GM21825 (cell line): ENCODE data around the gene TBC1D10B.
"Not testable (repeated sequence)": the region's sequence is repeated elsewhere in the genome, so short reads cannot be mapped to it uniquely, and the experiment has no call there.

Source experiments
- ATAC-seq: cut with Tn5 transposase; IDR thresholded peaks from one replicate; pipeline ENCODE4 v1.9.1; 2021; ENCODE audit warnings: mild to moderate bottlenecking, moderate library complexity; ENCODE audit not compliant: unreplicated experiment

Gene TBC1D10B

DNA sequence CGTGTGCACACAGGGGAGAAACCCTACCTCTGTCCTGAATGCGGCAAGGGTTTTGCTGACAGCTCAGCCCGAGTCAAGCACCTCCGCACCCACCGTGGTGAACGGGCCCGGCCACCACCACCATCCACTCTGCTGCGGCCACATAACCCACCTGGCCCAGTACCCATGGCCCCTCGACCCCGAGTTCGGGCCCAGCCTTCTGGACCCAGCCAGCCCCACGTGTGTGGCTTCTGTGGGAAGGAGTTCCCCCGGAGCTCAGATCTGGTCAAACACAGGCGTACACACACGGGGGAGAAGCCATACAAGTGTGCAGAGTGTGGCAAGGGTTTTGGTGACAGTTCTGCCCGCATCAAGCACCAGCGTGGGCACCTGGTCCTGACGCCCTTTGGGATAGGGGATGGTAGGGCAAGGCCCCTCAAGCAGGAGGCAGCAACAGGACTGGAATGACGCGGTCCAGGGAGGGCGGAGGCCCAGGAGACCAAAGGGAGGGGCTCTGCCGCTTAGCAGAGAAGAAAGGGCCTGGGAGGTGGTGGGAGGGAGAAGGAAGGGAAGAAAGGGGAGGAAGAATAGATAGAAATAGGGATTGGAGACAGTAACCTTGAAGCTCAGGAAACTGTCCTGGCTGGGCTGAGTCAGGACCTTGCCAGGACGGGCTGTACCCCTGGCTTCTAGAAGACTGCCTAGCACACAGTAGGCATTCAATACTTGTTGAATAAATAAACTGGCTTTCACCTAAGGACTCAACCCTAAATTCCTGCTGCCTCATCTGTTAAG is 28.6 kb upstream of the TBC1D10B start:
- no peak for ATAC-seq

DNA sequence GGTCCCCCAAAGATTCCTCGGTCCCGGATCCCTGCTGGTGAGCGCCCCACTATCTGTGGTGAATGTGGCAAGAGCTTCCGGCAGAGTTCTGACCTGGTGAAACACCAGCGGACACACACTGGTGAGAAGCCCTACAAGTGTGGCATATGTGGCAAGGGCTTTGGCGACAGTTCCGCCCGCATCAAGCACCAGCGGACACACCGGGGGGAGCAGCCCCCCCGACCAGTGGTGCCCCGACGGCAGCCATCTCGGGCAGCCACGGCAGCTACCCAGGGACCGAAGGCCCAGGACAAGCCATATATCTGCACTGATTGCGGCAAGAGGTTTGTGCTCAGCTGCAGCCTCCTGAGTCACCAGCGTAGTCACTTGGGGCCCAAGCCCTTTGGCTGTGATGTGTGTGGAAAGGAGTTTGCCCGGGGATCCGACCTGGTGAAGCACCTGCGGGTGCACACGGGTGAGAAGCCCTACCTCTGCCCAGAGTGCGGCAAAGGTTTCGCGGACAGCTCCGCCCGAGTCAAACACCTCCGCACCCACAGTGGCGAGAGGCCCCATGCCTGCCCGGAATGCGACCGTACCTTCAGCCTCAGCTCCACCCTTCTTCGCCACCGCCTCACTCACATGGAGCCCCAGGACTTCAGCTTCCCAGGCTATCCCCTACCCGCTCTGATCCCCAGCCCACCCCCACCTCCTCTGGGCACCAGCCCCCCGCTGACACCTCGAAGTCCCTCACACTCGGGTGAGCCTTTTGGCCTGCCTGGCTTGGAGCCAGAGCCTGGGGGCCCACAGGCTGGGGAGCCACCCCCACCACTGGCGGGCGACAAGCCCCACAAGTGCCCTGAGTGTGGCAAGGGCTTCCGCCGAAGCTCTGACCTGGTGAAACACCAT is 27.7 kb upstream of the TBC1D10B start:
- ATAC-seq = no peak

DNA sequence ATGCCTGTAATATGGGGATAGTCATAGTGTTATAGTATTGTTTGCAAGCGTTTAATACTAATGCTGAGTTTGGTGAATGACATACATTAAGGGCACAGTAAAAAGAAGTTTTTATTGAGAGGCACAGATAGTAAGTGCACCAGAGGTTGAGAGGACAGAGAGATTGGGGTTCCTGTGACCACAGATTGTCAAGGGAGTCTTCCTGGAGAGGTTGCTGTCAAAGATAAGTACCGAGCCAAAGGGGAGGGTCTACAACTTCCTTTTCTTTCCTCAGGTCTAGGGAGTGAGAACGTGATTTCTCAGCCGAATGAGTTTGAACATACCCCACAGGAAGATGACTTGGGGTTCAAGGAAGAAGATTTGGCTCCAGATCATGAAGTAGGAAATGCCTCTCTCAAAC is 26.8 kb upstream of the TBC1D10B start:
- no peak for ATAC-seq

DNA sequence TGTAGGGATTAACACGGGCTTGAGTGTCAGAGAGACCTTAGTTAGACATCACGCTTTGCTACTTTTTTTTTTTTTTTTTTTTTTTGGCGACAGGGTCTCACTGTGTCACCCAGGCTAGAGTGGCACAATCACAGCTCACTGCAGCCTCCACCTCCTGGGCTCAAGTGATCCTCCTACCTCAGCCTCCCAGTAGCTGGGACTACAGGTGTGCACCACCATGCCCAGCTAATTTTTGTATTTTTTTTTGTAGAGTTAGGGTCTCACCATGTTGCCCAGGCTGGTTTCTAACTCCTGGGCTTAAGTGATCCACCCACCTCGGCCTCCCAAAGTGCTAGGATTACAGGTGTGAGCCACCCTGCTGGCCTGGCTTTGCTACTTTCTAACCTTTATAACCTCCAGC is 26.3 kb upstream of the TBC1D10B start:
- not testable (repeated sequence) for ATAC-seq

DNA sequence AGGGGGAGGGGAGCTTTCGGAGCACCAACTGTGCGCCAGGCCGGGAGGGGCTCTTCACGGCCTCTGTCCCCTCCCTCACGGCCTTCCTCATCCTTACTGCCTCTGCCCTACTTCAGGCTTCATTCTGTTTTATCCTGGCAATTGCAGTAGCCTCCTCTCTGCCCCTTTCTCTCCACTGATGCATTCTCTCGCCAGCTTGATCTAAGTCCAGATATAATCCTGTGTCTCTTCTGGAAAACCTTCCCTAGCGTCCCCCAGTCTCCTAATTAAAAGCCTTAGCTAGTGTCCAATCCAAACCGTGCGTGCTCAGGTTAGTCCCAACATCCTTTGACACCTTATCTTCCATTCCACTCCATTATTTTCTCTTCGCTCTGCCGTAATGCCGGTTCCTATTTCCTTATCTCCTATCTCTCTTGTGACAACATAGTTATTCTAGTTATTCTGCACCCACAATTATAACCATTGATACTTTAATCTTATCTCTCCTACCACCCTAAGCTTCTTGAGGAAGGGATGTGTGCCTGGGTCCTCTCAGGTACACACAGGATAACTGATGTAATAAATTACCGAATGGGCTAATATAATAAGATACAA is 25.8 kb upstream of the TBC1D10B start:
- ATAC-seq = no peak

DNA sequence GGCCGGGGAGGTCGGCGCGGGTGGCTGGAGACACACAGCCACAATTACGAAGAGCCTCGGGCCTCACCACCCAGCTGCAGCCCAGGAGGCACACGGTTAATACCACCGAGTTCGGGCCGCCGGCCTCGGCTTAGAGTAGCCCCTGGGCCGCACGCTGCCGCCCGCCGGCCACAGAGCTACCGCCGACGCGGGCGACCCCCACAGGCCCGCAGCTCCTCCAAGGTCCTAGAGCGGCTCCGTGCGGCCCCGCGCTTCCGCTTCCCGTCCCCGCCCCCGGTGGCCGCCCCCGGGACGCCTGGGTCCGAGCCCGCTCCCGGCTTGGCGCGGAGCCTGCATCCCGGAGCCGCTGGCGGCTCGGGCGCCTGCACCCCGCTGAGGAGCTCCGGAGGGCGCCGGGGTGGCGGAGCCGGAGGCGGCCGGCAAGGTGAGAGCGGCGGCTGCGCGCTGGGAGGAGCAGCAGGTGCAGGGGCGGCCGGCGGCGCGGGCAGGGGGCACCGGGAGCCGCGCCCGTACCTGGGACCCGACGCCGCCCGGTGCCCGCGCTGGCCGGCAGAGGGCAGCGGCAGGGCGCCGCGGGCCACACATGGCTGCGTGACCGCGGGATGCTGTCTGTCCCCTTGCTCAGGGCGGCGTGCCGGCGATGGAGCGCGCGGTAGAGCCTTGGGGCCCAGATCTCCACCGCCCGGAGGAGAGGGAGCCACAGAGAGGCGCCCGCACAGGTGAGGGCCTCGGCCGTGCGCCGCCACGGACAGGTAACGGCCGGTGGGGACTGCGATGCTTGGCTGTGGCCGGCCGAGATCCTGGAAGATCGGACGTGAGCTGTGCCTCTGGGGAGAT is 25.1 kb upstream of the TBC1D10B start, which contains the start of gene ZNF48:
Gene ZNF48, plus strand, starts transcription at position 266 of the 837 bp plus-strand sequence. Its CDS starts 375 bp downstream, at position 641.
- ATAC-seq = peak; percentile 58

DNA sequence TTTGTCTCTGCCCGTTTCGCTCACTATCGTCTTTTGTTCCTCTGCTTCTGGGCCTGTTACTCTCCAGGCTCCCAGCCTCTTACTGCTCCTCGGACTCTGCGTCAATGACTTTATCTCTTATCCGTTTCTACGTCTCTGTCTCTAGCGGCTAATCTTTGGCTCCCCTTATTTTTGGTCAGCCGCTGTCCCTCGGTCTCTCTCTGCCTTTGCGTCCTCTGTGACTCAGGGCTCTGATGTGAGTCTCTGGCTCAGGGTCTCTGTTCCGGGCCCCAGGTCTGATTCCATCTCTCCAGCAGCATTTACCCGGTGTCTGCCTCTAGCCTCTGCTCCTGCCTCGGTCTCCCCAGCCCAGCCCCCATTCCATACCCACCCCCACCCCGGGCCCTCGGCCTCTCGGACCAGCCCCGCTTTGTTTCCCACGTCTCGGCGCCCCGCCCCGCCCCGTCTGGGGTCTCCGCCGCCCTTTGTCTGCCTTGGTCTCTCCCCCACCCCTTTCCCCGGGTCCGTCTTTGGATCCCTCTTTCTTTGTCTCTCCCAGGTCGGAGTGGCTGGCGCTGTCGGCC is 24.4 kb upstream of the TBC1D10B start:
- no peak for ATAC-seq

DNA sequence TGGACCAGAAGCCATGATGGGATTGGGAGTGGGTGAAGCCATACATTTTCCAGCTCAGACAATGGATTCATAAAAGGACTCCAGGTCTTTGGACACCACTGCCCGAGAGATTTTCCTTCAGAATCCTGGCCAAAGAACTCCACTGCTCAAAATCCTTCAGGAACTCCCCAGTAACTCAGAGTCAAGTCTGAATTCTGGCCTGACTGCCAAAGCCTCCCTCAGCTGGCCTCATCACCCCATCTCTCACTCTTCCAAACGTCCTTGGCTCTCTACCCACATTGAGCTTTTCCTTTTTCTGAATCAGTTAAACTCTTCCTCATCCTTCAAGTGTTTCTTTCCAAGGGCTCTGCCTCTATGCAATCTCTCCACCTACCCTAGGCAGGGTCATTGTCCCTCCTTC is 13.2 kb upstream of the TBC1D10B start:
- no peak for ATAC-seq

DNA sequence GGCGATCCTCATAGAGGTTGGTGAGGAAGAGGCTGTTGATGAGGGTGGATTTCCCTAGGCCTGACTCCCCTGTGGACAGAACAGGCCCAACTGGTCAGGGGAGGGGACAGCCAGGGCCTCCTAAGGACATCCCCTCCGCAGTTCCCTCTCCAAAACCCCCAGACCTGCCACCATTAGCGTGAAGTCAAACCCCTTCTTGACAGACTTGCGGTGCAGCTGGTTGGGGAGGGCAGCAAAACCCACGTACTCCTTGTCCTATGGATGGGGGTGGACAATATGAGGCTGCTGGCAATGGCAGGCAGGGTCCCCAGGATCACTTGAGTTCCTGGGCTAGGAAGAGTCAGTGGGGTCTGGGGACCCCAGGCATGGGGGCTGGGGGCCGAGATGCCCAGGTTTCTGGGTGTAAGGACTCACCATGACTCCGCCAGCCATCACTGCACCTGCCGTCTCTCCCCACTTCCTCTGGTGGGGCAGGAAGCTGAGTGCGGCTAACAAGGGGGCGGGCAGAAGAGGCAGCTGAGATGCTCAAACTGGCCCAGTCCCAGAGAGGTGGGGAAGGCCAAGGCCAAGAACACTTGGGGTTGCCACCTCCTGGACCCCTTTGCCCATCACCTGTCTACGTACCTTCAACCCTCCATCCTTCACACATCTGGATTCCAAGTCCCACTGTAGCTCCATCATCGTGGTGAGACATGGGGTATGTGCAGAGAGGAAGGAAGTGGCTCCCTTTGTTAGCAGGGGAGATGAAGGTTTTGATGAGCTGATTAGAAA is 12.0 kb upstream of the TBC1D10B start, which contains the start of gene SEPTIN1:
Gene SEPTIN1, minus strand, starts transcription at position 451 of the 771 bp plus-strand sequence. Its CDS starts 19 bp downstream, at position 432.
- ATAC-seq = no peak

DNA sequence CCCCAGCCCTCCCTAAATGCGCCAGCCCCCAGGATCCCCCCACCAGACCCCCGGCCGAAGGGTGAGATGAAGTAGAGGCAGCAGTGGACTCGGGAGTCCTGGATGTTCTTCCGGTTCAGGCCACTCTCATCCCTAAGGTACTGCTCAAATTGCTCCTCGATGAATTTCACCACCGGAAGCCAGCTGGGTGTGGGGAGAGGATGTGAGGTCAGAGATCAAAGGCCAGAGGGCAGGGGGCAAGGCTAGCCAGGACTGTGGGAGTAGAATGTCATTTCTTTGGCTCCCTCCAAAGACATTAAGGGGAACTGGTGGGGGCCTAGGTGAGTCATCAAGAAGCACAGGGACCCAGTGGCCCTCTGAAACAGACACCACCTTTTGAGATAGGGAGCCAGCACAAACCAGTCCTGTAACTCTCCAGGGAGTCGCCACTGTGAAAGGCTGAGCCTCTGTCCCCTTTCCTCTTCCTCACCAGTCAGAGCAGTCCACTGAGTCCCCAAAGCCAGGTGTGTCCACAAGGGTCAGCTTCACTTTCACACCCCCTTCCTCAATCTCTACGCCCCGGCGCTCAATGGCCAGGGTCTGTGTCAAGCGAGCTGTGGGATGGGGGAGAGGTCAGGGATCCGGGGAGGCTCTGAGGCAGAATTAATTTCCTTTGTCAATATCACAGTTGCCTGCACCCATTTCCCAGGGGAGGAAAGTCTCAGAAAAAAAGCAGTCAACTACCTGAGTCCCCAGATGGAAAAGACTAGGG is 11.2 kb upstream of the TBC1D10B start:
- ATAC-seq = no peak

DNA sequence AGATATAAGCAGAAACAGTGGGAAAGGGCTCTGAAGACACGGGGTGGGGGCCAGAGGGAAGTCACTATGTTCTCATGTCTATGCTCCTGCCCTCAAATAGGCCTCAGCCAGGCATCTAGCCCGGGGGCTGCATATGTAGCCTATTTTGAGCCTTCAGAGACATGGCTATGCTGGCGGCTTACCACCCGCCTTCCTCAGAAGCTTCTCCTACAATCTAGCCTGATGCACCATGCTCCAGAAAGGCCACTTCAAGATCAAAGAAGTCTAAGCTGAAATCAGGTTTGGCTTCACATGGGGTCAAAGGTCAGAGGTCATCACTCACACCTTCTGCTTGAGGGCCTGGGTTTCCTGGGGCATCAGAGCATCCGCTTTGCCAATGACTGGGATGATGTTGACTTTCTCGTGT is 10.5 kb upstream of the TBC1D10B start:
- ATAC-seq = no peak

DNA sequence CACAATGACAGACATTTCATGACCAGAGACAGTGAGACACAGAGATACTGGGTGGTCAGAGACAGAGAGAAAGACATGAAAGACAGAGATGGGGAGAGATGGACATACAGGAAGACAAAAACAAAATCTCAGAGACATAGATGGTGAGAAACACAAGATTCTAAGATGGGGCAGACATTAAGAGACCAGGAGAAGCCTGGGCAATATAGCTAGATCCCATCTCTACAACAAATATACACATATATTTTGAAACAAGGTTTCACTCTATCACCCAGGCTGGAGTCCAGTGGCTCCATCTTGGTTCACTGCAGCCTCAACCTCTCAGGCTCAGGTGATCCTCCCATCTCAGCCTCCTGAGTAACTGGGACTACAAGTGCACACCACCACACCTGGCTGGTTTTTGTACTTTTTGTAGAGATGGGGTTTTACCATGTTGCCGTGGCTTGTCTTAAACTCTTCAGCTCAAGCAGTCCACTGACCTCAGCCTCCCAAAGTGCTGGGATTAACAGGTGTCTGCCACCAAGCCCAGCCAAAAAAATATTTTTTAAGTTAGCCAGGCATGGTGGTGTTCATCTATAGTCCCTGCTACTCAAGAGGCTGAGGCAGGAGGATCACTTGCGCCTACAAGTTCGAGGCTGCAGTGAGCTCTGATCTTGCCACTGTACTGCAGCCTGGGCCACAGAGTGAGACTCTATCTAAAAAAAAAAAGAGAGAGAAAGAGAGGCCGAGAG is 9.9 kb upstream of the TBC1D10B start:
- ATAC-seq = no peak

DNA sequence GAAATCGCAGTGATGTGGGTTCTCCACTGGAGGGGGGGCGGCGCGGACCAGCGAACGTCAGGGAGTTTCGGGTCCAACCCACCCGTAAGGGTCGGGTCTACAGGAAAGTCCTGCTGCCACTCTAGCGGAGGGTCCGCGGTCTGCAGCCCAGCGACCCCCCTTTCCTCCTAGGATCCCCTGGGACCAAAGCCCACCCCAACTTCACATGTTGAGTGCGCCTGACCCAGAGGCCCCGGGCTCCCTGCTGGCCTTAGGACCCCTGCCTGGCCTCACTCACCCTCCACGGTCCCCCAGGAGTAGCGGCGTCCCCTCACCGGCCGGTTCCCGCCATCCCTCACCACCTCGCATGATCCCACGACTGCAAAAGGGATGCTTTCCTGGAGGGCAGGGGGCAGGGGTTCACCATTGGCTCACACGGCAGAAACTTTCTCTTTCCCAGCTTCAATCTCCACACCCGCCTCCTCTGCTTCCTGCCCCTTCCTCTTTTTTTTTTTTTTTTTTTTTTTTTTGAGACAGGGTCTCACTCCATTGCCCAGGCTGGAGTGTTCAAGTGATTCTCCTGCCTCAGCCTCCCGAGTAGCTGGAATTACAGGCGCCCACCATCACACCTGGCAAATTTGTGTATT is 9.0 kb upstream of the TBC1D10B start:
- no peak for ATAC-seq

DNA sequence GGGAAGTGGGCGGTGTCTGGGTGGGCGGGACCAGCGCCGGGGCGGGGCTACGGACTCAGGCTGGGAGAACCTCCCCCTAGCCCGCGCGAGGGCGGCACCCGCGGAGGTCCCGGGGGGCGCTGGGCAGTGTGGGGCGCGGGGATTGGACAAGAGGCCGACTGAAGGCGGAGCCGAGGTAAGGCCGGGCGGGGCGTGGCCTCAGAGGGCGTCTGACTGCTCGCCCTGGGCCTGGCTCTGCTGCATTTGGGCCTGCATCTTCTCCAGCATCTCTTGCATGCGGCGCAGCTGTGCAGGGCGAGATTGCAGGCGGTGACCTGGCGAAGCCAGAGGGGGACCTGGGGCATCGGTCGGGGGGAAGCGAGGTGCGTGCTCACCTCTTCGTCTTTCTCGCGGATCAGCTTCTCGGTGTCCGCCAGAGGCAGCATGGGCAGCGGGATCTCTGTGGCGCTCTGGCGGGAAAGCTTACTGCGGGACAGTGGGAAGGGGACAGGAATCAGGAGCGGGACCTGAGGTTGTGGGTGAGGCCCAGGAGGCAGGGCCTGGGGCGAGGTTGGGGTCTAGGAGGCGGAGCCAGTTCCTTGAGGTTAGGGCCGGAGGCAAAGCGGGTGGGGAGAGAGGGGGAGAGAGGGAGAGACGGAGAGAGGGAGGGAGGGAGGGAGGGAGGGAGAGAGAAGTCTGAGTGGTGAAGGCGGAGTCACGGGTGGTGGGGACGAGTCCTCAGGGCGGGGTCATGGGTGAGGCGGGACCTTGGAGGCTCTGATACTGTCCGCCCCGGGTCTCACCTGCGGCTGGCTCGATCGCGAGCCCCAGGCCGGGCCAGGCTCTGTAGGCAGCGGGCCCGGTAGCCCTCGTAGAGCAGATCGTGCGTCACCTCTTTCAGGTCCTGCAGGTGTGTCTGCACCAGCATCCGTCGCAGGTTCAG is 8.2 kb upstream of the TBC1D10B start:
- ATAC-seq = peak; percentile 84

DNA sequence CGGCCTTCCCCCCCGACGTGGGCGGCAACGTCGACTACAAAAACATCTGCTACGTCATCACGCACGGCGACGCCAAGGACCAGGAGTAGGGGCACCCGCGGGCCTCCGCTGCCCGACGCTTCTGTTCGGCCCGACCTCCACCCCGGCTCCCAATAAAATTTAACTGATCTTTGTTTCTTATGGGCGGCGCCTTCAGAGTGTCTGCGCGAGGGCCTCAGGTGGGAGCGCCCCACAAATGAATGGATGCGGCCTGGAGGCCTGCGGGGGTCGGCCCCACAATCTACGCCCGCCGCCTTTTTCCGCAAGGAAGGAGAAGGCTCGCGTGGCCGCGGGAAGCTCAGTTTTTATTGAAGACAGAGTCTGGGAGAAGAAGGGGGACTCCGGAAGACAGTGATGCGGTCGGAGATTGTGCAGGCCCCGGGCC is 7.5 kb upstream of the TBC1D10B start:
- peak; percentile 21 for ATAC-seq

DNA sequence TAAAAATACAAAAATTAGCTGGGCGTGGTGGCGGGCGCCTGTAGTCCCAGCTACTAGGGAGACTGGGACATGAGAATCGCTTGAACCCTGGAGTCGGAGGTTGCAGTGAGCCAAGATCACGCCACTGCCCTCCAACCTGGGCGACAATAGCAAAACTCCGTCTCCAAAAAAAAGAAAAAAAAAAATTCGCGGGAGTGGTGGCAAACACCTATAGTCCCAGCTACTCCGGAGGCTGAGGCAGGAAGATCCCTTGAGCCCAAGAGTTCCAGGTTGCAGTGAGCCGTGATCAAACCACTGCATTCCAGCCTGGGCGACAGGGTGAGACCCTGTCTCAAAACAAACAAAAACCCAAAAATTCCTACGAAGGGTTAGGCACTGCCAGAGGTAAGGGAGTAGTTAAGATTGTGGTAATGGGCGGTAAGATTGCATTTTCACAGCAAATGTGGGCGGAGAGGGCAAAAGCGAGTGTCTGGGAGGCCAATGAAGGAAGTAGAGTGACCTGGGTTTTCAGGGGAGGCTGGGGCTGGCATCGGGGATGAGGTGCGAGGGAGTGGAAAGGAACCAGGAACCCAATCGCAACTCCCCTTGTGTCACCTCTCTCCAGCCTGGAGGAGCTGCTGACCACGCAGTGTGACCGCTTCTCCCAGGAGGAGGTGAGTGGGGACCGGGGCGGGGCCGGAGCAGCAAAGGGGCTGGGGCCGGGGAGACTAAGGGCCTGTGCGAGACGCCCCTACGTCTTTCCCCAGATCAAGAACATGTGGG is 6.9 kb upstream of the TBC1D10B start:
- ATAC-seq = no peak
